NCI-H2196 treated with DMSO at 0.1 percent for 48 hours (cell line): ENCODE results near the gene RERE.
"Not testable (repeated sequence)": the region's sequence is repeated elsewhere in the genome, so short reads cannot be mapped to it uniquely, and the experiment has no call there.

Experiments used
- DNase-seq: peaks from one replicate; lab custom pipeline; 2025; ENCODE audit not compliant: unreplicated experiment; lab: John Stamatoyannopoulos, UW

The RERE gene

GRCh38 chr1:8695442-8695841 is 122.0 kb downstream of the RERE start:
- DNase-seq: not testable (repeated sequence)

DNA sequence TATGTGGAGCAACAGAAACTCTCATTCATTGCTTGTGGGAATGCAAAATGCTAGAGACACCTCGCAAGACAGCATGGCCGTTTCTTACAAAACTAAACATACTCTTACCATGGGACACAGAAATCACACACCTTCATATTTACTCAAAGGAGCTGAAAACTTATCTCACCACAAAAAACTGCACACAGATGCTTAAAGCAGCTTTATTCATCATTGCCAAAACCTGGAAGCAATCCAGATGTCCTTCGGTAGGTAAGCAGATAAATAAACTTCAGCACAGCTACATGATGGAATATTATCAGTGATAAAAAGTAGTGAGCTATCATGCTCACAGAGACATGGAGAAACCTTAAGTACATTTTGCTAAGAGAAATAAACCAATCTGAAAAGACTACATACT is 124.3 kb downstream of the RERE start:
- no peak for DNase-seq

DNA sequence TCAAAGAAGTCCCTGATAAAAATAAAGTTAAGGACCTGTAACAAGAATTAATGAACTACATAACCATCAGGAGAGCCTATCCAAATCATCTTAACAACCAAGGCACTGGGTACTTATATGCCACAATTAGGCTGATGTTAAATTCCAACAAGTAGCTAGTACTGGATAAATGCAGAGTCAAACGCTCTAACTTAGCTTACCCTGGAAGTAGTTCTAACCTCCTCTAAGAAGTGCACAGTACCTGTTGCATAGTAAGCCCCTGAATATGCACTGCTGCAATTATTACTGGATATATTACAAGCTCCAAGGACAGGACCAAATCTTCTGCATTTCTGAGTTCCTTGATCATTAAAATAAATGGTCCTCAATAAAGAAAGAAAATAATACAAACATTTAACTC is 125.8 kb downstream of the RERE start:
- DNase-seq: no peak

DNA sequence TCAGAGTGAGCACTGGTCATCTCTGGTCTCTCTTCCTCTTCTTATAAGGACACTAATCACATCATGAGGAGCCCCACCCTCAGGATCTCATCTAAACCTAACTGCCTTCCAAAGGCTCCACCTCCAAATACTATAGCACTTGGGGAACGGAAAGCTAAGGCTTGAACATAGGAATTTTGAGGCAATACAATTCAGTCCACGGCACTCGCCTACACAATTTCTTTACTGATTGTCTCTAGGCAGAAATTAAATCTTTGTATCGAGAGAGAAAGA is 127.3 kb downstream of the RERE start:
- no peak for DNase-seq

DNA sequence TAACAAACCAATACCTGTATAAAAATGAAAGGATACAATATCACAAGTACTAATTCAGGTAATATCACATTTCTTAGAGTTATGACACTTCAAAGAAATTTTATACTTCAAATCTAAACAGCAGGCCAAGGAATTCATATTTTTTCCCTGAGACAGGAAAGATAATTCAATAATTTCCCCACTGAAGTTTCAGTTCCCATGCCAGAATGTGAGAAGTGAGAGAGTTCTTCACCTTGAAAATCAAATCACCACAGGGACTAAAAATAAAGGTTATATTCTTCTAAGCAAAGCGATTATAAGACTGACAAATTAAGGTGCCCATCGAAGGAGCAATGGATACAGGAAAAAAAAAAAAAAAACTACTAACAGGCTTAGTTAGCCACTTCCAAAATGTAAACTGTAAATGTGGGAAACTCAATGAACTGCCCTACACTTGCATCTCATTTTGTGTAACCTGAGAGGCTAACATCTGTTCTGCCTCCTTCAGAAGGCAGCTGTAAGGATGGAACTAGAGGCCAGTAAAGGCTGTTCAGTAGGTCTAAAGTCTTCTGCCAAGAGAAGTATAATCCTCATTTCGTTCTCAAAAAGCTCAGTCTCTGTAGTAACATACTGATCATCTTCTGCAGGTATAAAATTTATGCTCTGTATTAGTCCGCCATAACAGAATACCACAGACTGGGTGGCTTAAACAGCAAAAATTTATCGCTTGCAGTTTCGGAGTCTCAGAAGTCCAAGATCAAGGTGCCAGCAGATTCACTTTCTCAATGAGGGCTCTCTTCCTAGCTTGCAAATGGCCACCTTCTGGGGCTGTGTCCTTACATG is 127.8 kb downstream of the RERE start:
- DNase-seq: no peak

- DNase-seq: no peak
Observed at GRCh38 chr1:8687538-8687937, 129.9 kb downstream of the RERE start.

DNA sequence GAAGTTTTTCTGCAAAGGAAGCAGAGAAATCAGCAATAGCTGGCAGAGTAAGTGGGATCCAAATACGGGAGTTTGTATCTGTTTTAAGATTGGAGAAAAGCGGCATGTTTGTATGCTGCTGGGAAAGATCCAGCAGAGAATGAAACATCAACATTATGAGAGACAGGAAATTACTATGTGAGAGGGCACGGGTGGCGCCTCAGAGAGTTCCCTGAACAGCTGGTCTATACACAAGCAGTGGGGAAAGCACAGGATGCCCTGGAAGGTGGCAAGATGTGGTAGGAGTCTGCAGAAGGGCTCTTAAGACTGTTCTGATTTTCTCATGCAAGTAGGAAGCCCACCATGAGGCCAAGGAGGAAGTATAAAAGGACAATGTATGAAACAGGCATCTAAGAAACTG is 130.4 kb downstream of the RERE start:
- DNase-seq: no peak

DNA sequence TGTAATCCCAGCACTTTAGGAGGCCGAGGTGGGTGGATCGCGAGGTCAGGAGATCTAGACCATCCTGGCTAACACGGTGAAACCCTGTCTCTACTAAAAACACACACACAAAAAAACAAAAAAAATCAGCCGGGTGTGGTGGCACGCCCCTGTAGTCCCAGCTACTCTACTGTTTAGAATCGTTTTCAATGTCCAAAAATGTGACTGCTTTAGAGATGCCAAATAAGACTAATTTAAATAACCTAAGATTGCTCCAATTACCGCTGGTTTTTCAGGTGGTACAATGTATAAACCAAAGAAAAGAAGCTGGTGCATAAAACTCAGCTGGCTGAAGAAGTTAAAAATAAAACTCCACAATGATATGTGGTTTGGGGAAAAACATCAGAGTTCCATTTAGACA is 132.0 kb downstream of the RERE start:
- no peak for DNase-seq

- DNase-seq: no peak
Observed at GRCh38 chr1:8684590-8684989, 132.8 kb downstream of the RERE start.

DNA sequence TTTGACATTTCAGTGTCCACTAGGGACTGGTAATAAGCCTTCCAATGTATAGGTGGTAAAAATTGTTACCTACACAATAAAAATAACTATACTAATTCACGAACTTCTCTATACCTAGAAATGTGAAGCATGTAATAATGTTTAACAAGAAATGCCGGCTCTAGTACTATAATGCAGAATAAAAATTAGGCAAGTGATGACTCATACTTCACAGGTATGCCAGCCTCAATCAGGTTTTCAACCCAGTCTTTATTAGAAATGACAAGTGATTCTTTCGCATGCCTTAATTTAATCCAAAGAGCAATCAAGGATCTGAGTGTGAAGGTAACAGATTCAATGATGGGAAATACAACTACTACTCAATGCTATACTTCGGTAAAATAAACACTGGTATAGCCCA is 134.9 kb downstream of the RERE start:
- no peak for DNase-seq

GRCh38 chr1:8681911-8682310 is 135.5 kb downstream of the RERE start:
- DNase-seq: no peak

- no peak for DNase-seq
Observed at GRCh38 chr1:8680664-8681650, 136.5 kb downstream of the RERE start.

- DNase-seq: no peak
Observed at GRCh38 chr1:8679929-8680663, 137.3 kb downstream of the RERE start.

GRCh38 chr1:8679395-8679800 is 138.0 kb downstream of the RERE start:
- no peak for DNase-seq

DNA sequence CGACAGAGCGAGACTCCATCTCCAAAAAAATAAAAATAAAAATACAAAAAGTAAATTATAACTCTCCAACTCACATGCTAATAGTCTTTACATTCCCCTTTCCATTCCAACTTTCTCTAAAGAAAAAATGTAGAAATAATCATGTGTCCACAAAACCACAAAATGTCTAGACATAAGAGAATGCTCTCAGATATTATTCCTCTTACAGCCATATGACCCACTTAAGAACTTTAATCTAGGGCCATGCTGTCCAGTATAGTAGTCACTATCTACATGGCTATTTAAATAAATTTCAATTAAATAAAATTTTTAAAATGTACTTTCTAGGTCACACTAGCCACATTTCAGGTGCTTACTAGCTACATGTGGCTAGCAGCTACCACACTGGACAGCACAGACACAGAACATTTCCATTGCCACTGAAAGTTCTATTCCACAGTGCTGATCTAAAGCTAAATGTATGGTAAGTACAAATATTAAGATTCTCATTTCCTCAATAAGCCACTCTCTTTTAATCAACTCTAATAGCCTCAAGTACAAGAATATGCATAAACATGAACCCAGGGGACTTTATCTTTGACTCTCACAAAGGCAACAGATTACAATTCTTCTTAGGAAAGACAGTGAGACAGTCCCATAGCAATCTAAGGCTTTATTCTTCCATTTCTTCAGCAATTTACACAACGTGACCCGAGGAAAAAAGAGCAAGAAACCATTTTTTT is 138.6 kb downstream of the RERE start:
- no peak for DNase-seq

GRCh38 chr1:8677782-8678181 is 139.7 kb downstream of the RERE start:
- no peak for DNase-seq

GRCh38 chr1:8676813-8677212 is 140.6 kb downstream of the RERE start:
- DNase-seq: no peak

DNA sequence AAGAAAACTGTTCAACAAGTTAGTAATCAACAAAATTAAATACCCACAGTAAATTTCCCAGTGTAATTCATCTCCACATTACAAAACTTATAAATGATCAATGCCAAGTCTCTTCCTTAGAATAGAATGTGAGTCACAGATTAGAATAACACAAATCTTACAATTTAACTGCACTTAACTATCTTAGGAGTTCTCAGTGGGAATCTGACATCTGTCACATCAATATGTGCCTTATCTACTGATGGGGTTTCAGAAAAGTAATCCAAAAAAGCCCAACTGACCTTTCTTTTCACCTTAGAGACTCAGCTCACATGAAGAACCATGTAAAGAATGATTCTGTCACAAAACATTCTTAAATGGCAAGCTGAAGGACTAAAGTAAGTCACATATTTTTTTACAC is 141.4 kb downstream of the RERE start:
- DNase-seq: no peak

GRCh38 chr1:8674912-8675311 is 142.5 kb downstream of the RERE start:
- DNase-seq: no peak

- DNase-seq: no peak
Observed at GRCh38 chr1:8674481-8674880, 143.0 kb downstream of the RERE start.
